K562 (cell line): ENCODE measurements around the gene AMH. TPM values are rescaled to one million over a fixed set of nuclear protein-coding genes. Genes with fewer than 3 reads are reported as not detected.

ENCODE experiments used
- ATAC-seq: fragments of 200-7000 bp; cut with Tn5 transposase; 3 replicates; pipeline ENCODE4 v1.9.1; 2020; ENCODE audit warnings: moderate library complexity
- BruUV-seq: library from RNA; stranded (reverse); fragments of 400-500 nt; replicated peaks from 2 replicates; lab custom pipeline; 2021; lab: Mats Ljungman, UMichigan
- CTCF ChIA-PET: fragments of 300-600 bp; formaldehyde crosslinking; extraction: SDS; loops from one replicate; lab custom pipeline; 2021; ENCODE audit warnings: low intra/inter-chr PET ratio; lab: Yijun Ruan, JAX
- POLR2A ChIA-PET: fragments of 300-600, 350-650 bp; sonication (Branson Sonifier 250); formaldehyde crosslinking; extraction: SDS; loops from one replicate; lab custom pipeline; 2021; ENCODE audit warnings: antibody characterized with exemption, inconsistent platforms; lab: Yijun Ruan, JAX
- DNase-seq, 4 experiments: peaks; one replicate each; pipeline versions ENCODE4 v3.0.0 to v3.0.0-alpha.2; 2011 to 2018; ENCODE audit warnings: low spot score in 3 of 4, mixed read lengths in 3 of 4; ENCODE audit errors: extremely low read depth in 1 of 4
- FAIRE-seq: peaks from 2 replicates; lab custom pipeline; 2011; peaks lifted over from hg19 to GRCh38; lab: Jason Lieb, UNC
- H2AFZ ChIP-seq: 2 replicates; pipeline ENCODE4 v1.6.0; 2011; ENCODE audit warnings: low read depth, low read length, control low read depth, inconsistent platforms
- H3K27ac ChIP-seq: fragments of 200-600 bp; 3 replicates; pipeline ENCODE4 v1.8.0; 2011; ENCODE audit warnings: low read depth, mild to moderate bottlenecking, control low read depth, inconsistent platforms, low read length, moderate library complexity, mixed read lengths; ENCODE audit errors: extremely low read depth
- H3K27me3 ChIP-seq, 2 experiments: fragments of 300-600 bp in 1 of 2; 2 replicates in 1 of 2; 3 replicates in 1 of 2; pipeline versions ENCODE4 v1.6.0 to v1.8.0; 2011; ENCODE audit warnings: inconsistent platforms in 2 of 2, low read length in 2 of 2, mild to moderate bottlenecking in 1 of 2, mixed read lengths in 1 of 2, moderate library complexity in 1 of 2; ENCODE audit not compliant: control insufficient read depth in 2 of 2, insufficient read depth in 2 of 2
- H3K36me3 ChIP-seq: fragments of 300-600 bp; 3 replicates; pipeline ENCODE4 v1.8.0; 2011; ENCODE audit warnings: mild to moderate bottlenecking, low read length, inconsistent platforms; ENCODE audit not compliant: control insufficient read depth, insufficient read depth
- H3K4me1 ChIP-seq, 2 experiments: fragments of 200-600 bp in 1 of 2; replicated peaks in 1 of 2; 2 replicates in 1 of 2; 3 replicates in 1 of 2; pipeline versions ENCODE4 v1.5.1 to v1.8.0; 2011; ENCODE audit warnings: inconsistent platforms in 2 of 2, low read length in 2 of 2, mild to moderate bottlenecking in 1 of 2, mixed read lengths in 1 of 2, moderate library complexity in 1 of 2; ENCODE audit not compliant: control insufficient read depth in 2 of 2, insufficient read depth in 2 of 2
- H3K4me2 ChIP-seq: 2 replicates; pipeline ENCODE4 v1.6.1; 2011; ENCODE audit warnings: low read length, control low read depth, inconsistent platforms, mixed read lengths; ENCODE audit not compliant: insufficient read depth
- H3K4me3 ChIP-seq: fragments of 200-600 bp; sonication (generic), shearing (Covaris generic); 2 replicates; pipeline ENCODE4 v1.5.1; 2016; ENCODE audit warnings: control low read depth, inconsistent platforms
- H3K79me2 ChIP-seq: fragments of 200-600 bp; 3 replicates; pipeline ENCODE4 v1.8.0; 2011; ENCODE audit warnings: low read length, inconsistent platforms; ENCODE audit not compliant: control insufficient read depth, insufficient read depth
- H3K9ac ChIP-seq, 2 experiments: 2 replicates each; pipeline versions ENCODE4 v1.6.0 to v1.6.1; 2011; ENCODE audit warnings: low read depth in 2 of 2, low read length in 2 of 2, control low read depth in 1 of 2, inconsistent platforms in 1 of 2, mild to moderate bottlenecking in 1 of 2, mixed read lengths in 1 of 2; ENCODE audit not compliant: insufficient read depth in 1 of 2
- H3K9me1 ChIP-seq: one replicate; pipeline ENCODE4 v1.6.0; 2011; ENCODE audit warnings: inconsistent platforms, mild to moderate bottlenecking, low read length, moderate library complexity; ENCODE audit not compliant: control insufficient read depth, insufficient read depth
- H3K9me3 ChIP-seq: replicated peaks from 2 replicates; pipeline ENCODE4 v1.5.1; 2011; ENCODE audit warnings: low read depth, low read length, inconsistent platforms; ENCODE audit not compliant: control insufficient read depth, insufficient read depth
- H4K20me1 ChIP-seq: replicated peaks from 2 replicates; pipeline ENCODE4 v1.6.1; 2011; ENCODE audit warnings: low read length, inconsistent platforms, mixed read lengths; ENCODE audit not compliant: control insufficient read depth, insufficient read depth
- ETV6 ChIP-seq, 3 experiments: fragments of 150-350 bp in 1 of 3; sonication (generic) in 1 of 3; formaldehyde crosslinking in 1 of 3; IDR thresholded peaks; 2 replicates each; pipeline versions ENCODE4 v1.6.1 to v1.8.0; 2014 to 2022; ENCODE audit warnings: borderline replicate concordance in 2 of 3, low read depth in 2 of 3, antibody characterized with exemption in 1 of 3, low read length in 1 of 3, mild to moderate bottlenecking in 1 of 3, missing genetic modification reagents in 1 of 3
- HDAC1 ChIP-seq, 2 experiments: fragments of 450-650 bp; IDR thresholded peaks; 2 replicates each; pipeline ENCODE4 v1.6.1; 2016 to 2017; ENCODE audit warnings: inconsistent platforms in 1 of 2, mild to moderate bottlenecking in 1 of 2, moderate library complexity in 1 of 2
- KDM1A ChIP-seq, 2 experiments: fragments of 450-650 bp; IDR thresholded peaks; 2 replicates each; pipeline ENCODE4 v1.6.1; 2016; ENCODE audit warnings: mild to moderate bottlenecking in 2 of 2
- MXI1 ChIP-seq: IDR thresholded peaks from 2 replicates; pipeline ENCODE4 v1.6.1; 2011; ENCODE audit warnings: low read depth, mild to moderate bottlenecking, improper control_type of control experiment, low read length
- NR3C1 ChIP-seq: sonication (generic); formaldehyde crosslinking; IDR thresholded peaks from 2 replicates; pipeline ENCODE4 v1.8.1; 2022; ENCODE audit warnings: missing genetic modification reagents
- RCOR1 ChIP-seq, 2 experiments: IDR thresholded peaks; 2 replicates each; pipeline ENCODE4 v1.6.1; 2012; ENCODE audit warnings: low read depth in 2 of 2, low read length in 2 of 2, borderline replicate concordance in 1 of 2, improper control_type of control experiment in 1 of 2
- STAG1 ChIP-seq: sonication (generic); formaldehyde crosslinking; IDR thresholded peaks from 2 replicates; pipeline ENCODE4 v1.5.0; 2020; ENCODE audit warnings: missing genetic modification reagents, borderline replicate concordance
- ZC3H11A ChIP-seq: IDR thresholded peaks from 2 replicates; pipeline ENCODE4 v1.6.1; 2012; ENCODE audit warnings: low read depth, low read length, improper control_type of control experiment
- ZNF133 ChIP-seq: fragments of 250-450 bp; sonication (Bioruptor Pico); IDR thresholded peaks from 2 replicates; pipeline ENCODE4 v1.4.0; 2020; ENCODE audit warnings: mild to moderate bottlenecking
- ZNF408 ChIP-seq: fragments of 250-450 bp; sonication (Bioruptor Pico); IDR thresholded peaks from 2 replicates; pipeline ENCODE4 v1.4.0; 2020; ENCODE audit warnings: low read depth, mild to moderate bottlenecking, moderate library complexity
- WGBS: fragments of 100-300 bp; shearing (Covaris generic); methylation state at CpG from one replicate; pipeline ENCODE4 v1.1.6; 2016; ENCODE audit warnings: low coverage, mixed read lengths; ENCODE audit not compliant: insufficient coverage; ENCODE audit errors: missing lambda C conversion rate; 5-methylcytosine and 5-hydroxymethylcytosine counted together
- in situ Hi-C: fragments of 300-500 bp; cut with MboI; formaldehyde crosslinking; loops from 4 replicates; pipeline ENCODE4 v1.15.0; 2018; ENCODE audit warnings: inconsistent platforms, mixed read lengths
- intact Hi-C: fragments of 100-400 bp; cut with micrococcal nuclease; formaldehyde crosslinking; loops from 2 replicates; pipeline ENCODE4 v1.14.2; 2022
- polyA plus RNA-seq, 8 experiments: library from polyadenylated mRNA; depleted of rRNA in 4 of 8; stranded (reverse) in 5 of 8; unstranded in 3 of 8; fragments of >200 nt; fragmentation: Nextera tagmentation in 2 of 8; fragmentation: Illumina TruSeq in 1 of 8; extraction: Ambion mirVana in 2 of 8; extraction: Trizol in 1 of 8; gene quantifications; 2 replicates each; pipeline versions ENCODE4 v1.2.1 to v1.2.3, GENCODE V29; 2011 to 2014; ENCODE audit warnings: inconsistent platforms in 1 of 8, missing spikeins in 1 of 8
- total RNA-seq, 7 experiments: library from RNA; depleted of rRNA in 6 of 7; stranded (reverse); fragments of >200 nt in 6 of 7; fragmentation: Illumina TruSeq in 2 of 7; extraction: Trizol in 2 of 7; gene quantifications; 2 replicates each; pipeline versions ENCODE4 v1.2.1 to v1.2.3, GENCODE V29; 2011 to 2021; ENCODE audit warnings: low replicate concordance in 1 of 7
- TF ChIP-seq, protein P1 (sequence below): fragments of 450-650 bp; IDR thresholded peaks from 2 replicates; pipeline ENCODE4 v1.6.1; 2017; ENCODE audit warnings: antibody characterized with exemption
- TF ChIP-seq, protein P2 (sequence below): sonication (generic); formaldehyde crosslinking; IDR thresholded peaks from 2 replicates; pipeline ENCODE4 v1.8.0; 2022; ENCODE audit warnings: missing genetic modification reagents, mild to moderate bottlenecking, borderline replicate concordance
- TF ChIP-seq, protein P3 (sequence below): fragments of 450-650 bp; IDR thresholded peaks from 2 replicates; pipeline ENCODE4 v1.6.1; 2018; ENCODE audit not compliant: partially characterized antibody

AMH gene
- total and polyA plus RNA-seq, 9 of the 15 experiments (the other 6 are each of a cell fraction or from before 2014, with no cell fraction given): 0.29 to 27.4 (median 2.6) TPM; not detected in 2

DNA sequence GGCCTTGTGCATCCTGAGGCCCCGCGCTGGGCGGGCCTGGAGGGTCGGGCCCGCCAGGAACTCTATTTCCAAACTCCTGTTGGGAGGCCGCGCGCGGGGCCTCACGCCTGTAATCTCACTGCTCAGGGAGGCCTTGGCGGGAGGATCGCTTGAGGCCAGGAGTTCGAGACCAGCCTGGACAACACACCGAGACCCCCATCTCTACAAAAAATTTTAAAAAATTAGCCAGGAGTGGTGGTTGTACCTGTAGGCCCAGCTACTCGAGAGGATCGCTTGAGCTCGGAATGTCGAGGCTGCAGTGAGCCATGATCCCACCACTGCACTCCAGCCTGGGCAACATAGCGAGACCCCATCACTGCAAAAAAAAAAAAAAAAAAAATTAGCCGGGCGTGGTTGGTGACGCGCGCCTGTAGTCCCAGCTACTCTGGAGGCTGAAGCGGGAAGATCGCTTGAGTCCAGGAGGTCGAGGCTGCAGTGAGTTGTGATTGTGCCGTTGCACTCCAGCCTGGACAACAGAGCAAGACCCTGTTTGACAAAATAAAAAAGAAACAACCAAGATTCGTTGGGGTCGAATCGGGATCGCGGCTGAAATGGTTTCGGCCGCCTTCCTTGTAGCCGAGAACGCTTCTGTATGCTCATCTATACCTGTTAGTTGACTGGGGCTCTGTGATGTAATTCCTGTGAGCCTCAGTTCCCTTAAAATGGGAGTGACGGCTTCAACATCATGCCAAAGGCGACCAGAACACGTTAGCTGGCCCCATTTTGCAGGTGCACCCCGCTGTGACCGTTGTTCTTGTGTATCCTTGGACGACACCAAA lies 11.9 kb upstream of the AMH start:
- in situ Hi-C loops: loop anchor here (5.0 to 10.0 kb wide), 3 partner anchors 35 to 160 kb away; no protein-coding TSS in a partner anchor
- Histone ChIP-seq H3K27me3 (no peaks in the 10 kb centered on the region), H3K4me3 (peak overlapping the region; percentile 97), H3K9me3 (no peaks in the 10 kb centered on the region), H2AFZ (peak overlapping the region; percentile 99; the same call in 1 of the 2 replicates), H3K36me3 (peaks cover 58% of the 10 kb centered on the region; the same call in 2 of the 3 replicates), H3K79me2 (peaks cover 95% of the 10 kb centered on the region), H4K20me1 (peaks cover 56% of the 10 kb centered on the region), H3K9me1 (peaks cover 19% of the 10 kb centered on the region), H3K4me2 (peak overlapping the region; percentile 94), H3K9ac (peak overlapping the region; percentile 90 to 98), H3K4me1 (peaks cover 28 to 70% of the 10 kb centered on the region in 2 experiments), H3K27ac (peak overlapping the region; percentile 98)
- peak in 1 of 4 experiments; percentile 49 for DNase-seq
- ChIA-PET CTCF (interaction anchor here (1.5 kb wide), 1 partner anchor 36 kb away, joined by 6 read pairs; no protein-coding TSS in a partner anchor), POLR2A (interaction anchor here (0.6 to 4.8 kb wide), 8 partner anchors 9 to 180 kb away, joined by 3 to 86 read pairs (median 4); no protein-coding TSS in a partner anchor)
- BruUV-seq: TSS peak; percentile 59
- FAIRE-seq: no peak
- WGBS: 2% methylated on average over 37 of the region's 43 CpGs
- intact Hi-C loops: loop anchor here (2.0 kb wide), 1 partner anchor 26 kb away; no protein-coding TSS in a partner anchor
- ATAC-seq: no peak
- TF ChIP-seq, protein P1, sequence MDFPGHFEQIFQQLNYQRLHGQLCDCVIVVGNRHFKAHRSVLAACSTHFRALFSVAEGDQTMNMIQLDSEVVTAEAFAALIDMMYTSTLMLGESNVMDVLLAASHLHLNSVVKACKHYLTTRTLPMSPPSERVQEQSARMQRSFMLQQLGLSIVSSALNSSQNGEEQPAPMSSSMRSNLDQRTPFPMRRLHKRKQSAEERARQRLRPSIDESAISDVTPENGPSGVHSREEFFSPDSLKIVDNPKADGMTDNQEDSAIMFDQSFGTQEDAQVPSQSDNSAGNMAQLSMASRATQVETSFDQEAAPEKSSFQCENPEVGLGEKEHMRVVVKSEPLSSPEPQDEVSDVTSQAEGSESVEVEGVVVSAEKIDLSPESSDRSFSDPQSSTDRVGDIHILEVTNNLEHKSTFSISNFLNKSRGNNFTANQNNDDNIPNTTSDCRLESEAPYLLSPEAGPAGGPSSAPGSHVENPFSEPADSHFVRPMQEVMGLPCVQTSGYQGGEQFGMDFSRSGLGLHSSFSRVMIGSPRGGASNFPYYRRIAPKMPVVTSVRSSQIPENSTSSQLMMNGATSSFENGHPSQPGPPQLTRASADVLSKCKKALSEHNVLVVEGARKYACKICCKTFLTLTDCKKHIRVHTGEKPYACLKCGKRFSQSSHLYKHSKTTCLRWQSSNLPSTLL: no peak
- TF ChIP-seq, protein P2, sequence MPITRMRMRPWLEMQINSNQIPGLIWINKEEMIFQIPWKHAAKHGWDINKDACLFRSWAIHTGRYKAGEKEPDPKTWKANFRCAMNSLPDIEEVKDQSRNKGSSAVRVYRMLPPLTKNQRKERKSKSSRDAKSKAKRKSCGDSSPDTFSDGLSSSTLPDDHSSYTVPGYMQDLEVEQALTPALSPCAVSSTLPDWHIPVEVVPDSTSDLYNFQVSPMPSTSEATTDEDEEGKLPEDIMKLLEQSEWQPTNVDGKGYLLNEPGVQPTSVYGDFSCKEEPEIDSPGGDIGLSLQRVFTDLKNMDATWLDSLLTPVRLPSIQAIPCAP: no peak; the same call in 1 of the 2 replicates
- peak in 1 of 2 experiments; percentile 11; a peak in 1 of 4 replicates for TF ChIP-seq KDM1A (IDR thresholded peaks at IDR 0.05)
- no peak for TF ChIP-seq ZC3H11A
- peak in 1 of 2 experiments; percentile 5; a peak in 1 of 4 replicates for TF ChIP-seq RCOR1 (IDR thresholded peaks at IDR 0.05; ENCODE audit: borderline replicate concordance in 1 of 2, low read depth in 2 of 2, low read length in 2 of 2)
- no peak for TF ChIP-seq ZNF408 (CRISPR knock-in tag)
- peak; percentile 22; the same call in 1 of the 2 replicates for TF ChIP-seq STAG1 (CRISPR knock-in tag)
- no peak for TF ChIP-seq NR3C1 (CRISPR knock-in tag)
- TF ChIP-seq, protein P3, sequence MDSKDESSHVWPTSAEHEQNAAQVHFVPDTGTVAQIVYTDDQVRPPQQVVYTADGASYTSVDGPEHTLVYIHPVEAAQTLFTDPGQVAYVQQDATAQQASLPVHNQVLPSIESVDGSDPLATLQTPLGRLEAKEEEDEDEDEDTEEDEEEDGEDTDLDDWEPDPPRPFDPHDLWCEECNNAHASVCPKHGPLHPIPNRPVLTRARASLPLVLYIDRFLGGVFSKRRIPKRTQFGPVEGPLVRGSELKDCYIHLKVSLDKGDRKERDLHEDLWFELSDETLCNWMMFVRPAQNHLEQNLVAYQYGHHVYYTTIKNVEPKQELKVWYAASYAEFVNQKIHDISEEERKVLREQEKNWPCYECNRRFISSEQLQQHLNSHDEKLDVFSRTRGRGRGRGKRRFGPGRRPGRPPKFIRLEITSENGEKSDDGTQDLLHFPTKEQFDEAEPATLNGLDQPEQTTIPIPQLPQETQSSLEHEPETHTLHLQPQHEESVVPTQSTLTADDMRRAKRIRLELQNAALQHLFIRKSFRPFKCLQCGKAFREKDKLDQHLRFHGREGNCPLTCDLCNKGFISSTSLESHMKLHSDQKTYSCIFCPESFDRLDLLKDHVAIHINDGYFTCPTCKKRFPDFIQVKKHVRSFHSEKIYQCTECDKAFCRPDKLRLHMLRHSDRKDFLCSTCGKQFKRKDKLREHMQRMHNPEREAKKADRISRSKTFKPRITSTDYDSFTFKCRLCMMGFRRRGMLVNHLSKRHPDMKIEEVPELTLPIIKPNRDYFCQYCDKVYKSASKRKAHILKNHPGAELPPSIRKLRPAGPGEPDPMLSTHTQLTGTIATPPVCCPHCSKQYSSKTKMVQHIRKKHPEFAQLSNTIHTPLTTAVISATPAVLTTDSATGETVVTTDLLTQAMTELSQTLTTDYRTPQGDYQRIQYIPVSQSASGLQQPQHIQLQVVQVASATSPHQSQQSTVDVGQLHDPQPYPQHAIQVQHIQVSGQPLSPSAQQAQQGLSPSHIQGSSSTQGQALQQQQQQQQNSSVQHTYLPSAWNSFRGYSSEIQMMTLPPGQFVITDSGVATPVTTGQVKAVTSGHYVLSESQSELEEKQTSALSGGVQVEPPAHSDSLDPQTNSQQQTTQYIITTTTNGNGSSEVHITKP: peak; percentile 25
- 0 out of 4 replicates have a peak, but pooled peaks of 1 of the 2 experiments have one; percentile 1 for TF ChIP-seq HDAC1 (IDR thresholded peaks at IDR 0.05)
- no peak for TF ChIP-seq MXI1
- no peak for TF ChIP-seq ZNF133 (CRISPR knock-in tag)
- TF ChIP-seq ETV6 (IDR thresholded peaks at IDR 0.05; ENCODE audit: borderline replicate concordance in 1 of 2, low read depth in 2 of 2, low read length in 1 of 2): no peak
- TF ChIP-seq ETV6 (CRISPR knock-in tag; IDR thresholded peaks at IDR 0.05; ENCODE audit: borderline replicate concordance): no peak
